Dedifferentiated amniotic fluid mesenchymal stem cell (primary cell): Measurements from ENCODE around the gene EMCN.
"Not testable (repeated sequence)": the region's sequence is repeated elsewhere in the genome, so short reads cannot be mapped to it uniquely, and the experiment has no call there.

ENCODE experiments used
- DNase-seq: peaks from one replicate; pipeline ENCODE4 v3.0.0-alpha.2; 2016; ENCODE audit errors: extremely low spot score

The EMCN gene

GRCh38 chr4:100517864-100518341 lies at the start of gene EMCN:
Gene EMCN, minus strand, starts transcription at chr4:100518022. Its CDS starts 108 bp downstream, at chr4:100517914.
- DNase-seq, result no peak

GRCh38 chr4:100566396-100566795 lies 48.6 kb upstream of the EMCN start:
- DNase-seq, result no peak

GRCh38 chr4:100557306-100557705 lies 39.5 kb upstream of the EMCN start:
- no peak for DNase-seq

GRCh38 chr4:100555611-100556337 lies 38.0 kb upstream of the EMCN start:
- peak; percentile 62 for DNase-seq

GRCh38 chr4:100548200-100548560 lies 30.4 kb upstream of the EMCN start:
- DNase-seq, result no peak

GRCh38 chr4:100547541-100548199 lies 29.8 kb upstream of the EMCN start:
- no peak for DNase-seq

- DNase-seq, result no peak
These were observed 27.6 kb upstream of the EMCN start for GRCh38 chr4:100545427-100545826.

GRCh38 chr4:100540131-100540530 lies 22.3 kb upstream of the EMCN start:
- DNase-seq, result no peak

- no peak for DNase-seq
These were observed 21.9 kb upstream of the EMCN start for GRCh38 chr4:100539706-100540105.

GRCh38 chr4:100533741-100534140 lies 15.9 kb upstream of the EMCN start:
- no peak for DNase-seq

- DNase-seq, result not testable (repeated sequence)
These were observed 12.3 kb upstream of the EMCN start for GRCh38 chr4:100530161-100530560.

- no peak for DNase-seq
These were observed 7.9 kb upstream of the EMCN start for GRCh38 chr4:100525686-100526085.

GRCh38 chr4:100519205-100519604 lies 1.4 kb upstream of the EMCN start:
- DNase-seq, result no peak

- DNase-seq, result no peak
These were observed 1.6 kb downstream of the EMCN start for GRCh38 chr4:100516225-100516624.

GRCh38 chr4:100511896-100512295 lies 5.9 kb downstream of the EMCN start:
- DNase-seq, result no peak

GRCh38 chr4:100510551-100510950 lies 7.3 kb downstream of the EMCN start:
- DNase-seq, result no peak

- DNase-seq, result no peak
These were observed 8.4 kb downstream of the EMCN start for GRCh38 chr4:100509386-100509785.

- DNase-seq, result no peak
These were observed 9.1 kb downstream of the EMCN start for GRCh38 chr4:100508691-100509090.

- no peak for DNase-seq
These were observed 13.5 kb downstream of the EMCN start for GRCh38 chr4:100504086-100504874.

- peak; percentile 30 for DNase-seq
These were observed 20.0 kb downstream of the EMCN start for GRCh38 chr4:100497791-100498190.

GRCh38 chr4:100495074-100495473 lies 22.7 kb downstream of the EMCN start:
- DNase-seq, result no peak

GRCh38 chr4:100494166-100494565 lies 23.7 kb downstream of the EMCN start:
- DNase-seq, result peak; percentile 51

GRCh38 chr4:100493756-100494155 lies 24.1 kb downstream of the EMCN start:
- peak; percentile 27 for DNase-seq
